Left kidney (tissue), 8 donors: Measurements from ENCODE around the gene NOD2. TPM values are rescaled to one million over a fixed set of nuclear protein-coding genes. Genes with fewer than 3 reads are reported as not detected.

Experiments
- DNase-seq: peaks from one replicate; pipeline ENCODE4 v3.0.0-alpha.2; 2013
- long read RNA-seq, 8 donors: transcript quantifications; one replicate each; lab custom pipeline, GENCODE V29; 2026
- polyA plus RNA-seq: library from polyadenylated mRNA; unstranded; fragments of 120-200 nt; gene quantifications from one replicate; pipeline ENCODE4 v1.2.1, GENCODE V29; 2013; ENCODE audit not compliant: insufficient read length

The NOD2 gene
- 0.65 TPM for polyA plus RNA-seq
- long read RNA-seq, donor 1: 0 reads
- long read RNA-seq, donor 2: 0 reads
- long read RNA-seq, donor 3: 0 reads
- long read RNA-seq, donor 4: 0 reads
- long read RNA-seq, donor 5: 0 reads
- long read RNA-seq, donor 6: 0 reads
- long read RNA-seq, donor 7: 0 reads
- long read RNA-seq, donor 8: 0 reads

GRCh38 chr16:50692999-50693781 lies at the start of gene NOD2:
Gene NOD2, plus strand, starts transcription at chr16:50693606. Its CDS starts 5,890 bp downstream, at chr16:50699496.
- no peak for DNase-seq

- DNase-seq: no peak
These were observed 49.2 kb upstream of the NOD2 start for GRCh38 chr16:50644245-50644644.

GRCh38 chr16:50644729-50645128 lies 48.7 kb upstream of the NOD2 start:
- no peak for DNase-seq

GRCh38 chr16:50645563-50646220 lies 47.7 kb upstream of the NOD2 start:
- no peak for DNase-seq

- DNase-seq: no peak
These were observed 47.1 kb upstream of the NOD2 start for GRCh38 chr16:50646345-50646744.

GRCh38 chr16:50651835-50652438 lies 41.5 kb upstream of the NOD2 start:
- DNase-seq: no peak

- DNase-seq: no peak
These were observed 40.5 kb upstream of the NOD2 start for GRCh38 chr16:50652836-50653425.

GRCh38 chr16:50653633-50654519 lies 39.5 kb upstream of the NOD2 start:
- DNase-seq: no peak

GRCh38 chr16:50655558-50656055 lies 37.8 kb upstream of the NOD2 start:
- no peak for DNase-seq

GRCh38 chr16:50657241-50657640 lies 36.2 kb upstream of the NOD2 start:
- no peak for DNase-seq

GRCh38 chr16:50659806-50660205 lies 33.6 kb upstream of the NOD2 start:
- DNase-seq: no peak

- no peak for DNase-seq
These were observed 31.0 kb upstream of the NOD2 start for GRCh38 chr16:50662306-50662940.

GRCh38 chr16:50664270-50664669 lies 29.1 kb upstream of the NOD2 start:
- DNase-seq: no peak

GRCh38 chr16:50665128-50665878 lies 28.1 kb upstream of the NOD2 start:
- peak; percentile 70 for DNase-seq

GRCh38 chr16:50666658-50667496 lies 26.5 kb upstream of the NOD2 start:
- no peak for DNase-seq

GRCh38 chr16:50667497-50668367 lies 25.7 kb upstream of the NOD2 start:
- no peak for DNase-seq

GRCh38 chr16:50668368-50669008 lies 24.9 kb upstream of the NOD2 start:
- no peak for DNase-seq
